ENCODE data around the gene MYBBP1A. TPM values are rescaled to one million over a fixed set of nuclear protein-coding genes. Genes with fewer than 3 reads are reported as not detected.

Gene MYBBP1A
- total RNA-seq, 1 experiment from 2014 or later = 174 TPM

DNA sequence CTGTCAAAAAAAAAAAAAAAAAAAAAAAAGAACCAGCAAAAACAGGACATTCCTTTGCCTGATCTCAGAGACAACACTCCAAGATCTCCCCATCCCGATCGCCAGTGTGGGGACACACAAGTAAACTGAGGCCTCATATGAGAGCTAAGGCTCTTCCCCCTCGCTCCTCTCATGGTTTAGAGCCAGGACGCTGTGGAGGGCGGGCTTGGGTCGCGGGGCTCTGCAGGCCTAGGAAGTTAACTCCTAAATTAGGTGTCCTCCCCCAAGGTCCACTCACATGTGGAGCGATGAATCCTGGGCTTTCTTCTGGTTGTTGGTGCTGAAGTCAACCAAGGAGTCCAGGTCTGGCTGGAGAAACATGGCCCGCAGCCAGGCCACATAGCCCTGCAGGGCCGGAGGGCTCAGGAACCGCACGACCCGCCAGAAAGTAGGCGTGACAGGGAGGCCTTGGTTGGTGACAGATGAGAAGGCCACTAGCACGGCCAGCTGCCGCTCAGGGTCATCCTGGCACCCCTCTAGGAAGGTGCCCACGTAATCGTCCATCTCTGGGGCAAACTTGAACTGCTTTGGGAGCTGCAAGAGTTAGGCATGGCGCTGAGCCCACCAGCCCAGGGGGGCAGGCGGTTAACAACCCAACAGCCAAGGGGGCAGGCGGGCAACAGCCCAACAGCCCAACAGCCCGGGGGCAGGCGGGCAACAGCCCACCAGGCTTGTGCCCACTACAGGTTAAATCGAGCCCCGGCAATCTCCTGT lies 5.2 kb downstream of the MYBBP1A start:
- DNase-seq (ENCODE audit: low read depth) = no peak

DNA sequence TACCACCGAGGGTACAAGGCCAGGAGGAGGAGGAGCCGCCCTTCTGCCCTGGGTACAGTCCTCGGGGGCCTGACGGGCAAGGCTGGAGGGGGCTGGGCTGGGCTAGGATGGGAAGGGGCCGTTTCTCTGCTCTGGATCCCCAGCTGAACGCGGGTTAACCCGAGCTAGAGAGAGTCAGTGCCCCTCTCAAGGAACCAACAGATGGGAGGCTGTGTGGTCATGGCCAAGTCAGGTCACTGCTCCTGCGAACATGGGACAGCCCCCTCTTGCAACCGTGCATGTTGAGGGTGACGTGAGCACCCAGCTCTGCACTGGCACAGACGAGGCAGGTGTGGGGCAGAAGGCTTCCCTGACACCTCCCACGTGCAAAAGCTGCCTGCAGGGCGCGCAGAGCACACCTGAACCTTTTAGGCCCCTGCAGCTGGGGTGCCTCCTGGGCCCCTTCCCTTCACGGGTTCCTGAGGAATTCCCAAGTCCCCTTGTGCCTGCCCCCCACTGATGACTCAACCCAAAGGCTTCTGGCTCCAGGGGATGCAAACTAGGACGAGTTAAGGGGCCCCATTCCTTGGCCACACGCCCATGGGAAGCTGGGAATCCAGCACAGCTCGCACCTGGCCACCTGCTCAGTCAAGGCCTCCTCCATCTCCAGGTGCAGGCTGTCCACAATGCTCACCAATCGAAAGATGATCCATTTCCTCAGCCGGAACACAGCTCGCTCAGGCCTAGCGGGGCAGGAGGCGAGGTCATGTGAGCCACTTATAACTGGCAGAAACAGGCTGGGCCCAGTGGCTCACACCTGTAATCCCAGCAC lies 6.3 kb downstream of the MYBBP1A start:
- peak; percentile 43 for DNase-seq (ENCODE audit: low read depth)

DNA sequence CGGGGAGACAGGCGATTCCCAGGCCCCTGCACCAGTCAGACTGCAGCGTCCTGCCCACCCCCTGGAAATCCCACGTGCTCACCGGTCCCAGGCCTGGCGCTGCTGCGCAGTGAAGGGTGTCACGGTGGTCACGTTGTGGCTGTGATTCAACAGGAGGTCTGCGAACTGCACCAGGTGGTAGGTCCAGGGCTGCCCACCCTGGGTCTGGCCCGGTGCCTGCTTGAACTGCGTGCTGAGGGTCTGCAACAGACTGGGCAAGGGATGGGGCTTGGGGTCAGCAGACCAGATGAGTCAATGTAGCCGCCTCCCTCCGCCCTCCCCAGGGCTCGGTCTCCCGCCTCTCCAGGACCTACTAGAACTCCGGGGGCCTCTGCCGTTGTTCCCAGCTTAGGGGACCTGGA lies 7.1 kb downstream of the MYBBP1A start:
- no peak for DNase-seq (ENCODE audit: low read depth)

DNA sequence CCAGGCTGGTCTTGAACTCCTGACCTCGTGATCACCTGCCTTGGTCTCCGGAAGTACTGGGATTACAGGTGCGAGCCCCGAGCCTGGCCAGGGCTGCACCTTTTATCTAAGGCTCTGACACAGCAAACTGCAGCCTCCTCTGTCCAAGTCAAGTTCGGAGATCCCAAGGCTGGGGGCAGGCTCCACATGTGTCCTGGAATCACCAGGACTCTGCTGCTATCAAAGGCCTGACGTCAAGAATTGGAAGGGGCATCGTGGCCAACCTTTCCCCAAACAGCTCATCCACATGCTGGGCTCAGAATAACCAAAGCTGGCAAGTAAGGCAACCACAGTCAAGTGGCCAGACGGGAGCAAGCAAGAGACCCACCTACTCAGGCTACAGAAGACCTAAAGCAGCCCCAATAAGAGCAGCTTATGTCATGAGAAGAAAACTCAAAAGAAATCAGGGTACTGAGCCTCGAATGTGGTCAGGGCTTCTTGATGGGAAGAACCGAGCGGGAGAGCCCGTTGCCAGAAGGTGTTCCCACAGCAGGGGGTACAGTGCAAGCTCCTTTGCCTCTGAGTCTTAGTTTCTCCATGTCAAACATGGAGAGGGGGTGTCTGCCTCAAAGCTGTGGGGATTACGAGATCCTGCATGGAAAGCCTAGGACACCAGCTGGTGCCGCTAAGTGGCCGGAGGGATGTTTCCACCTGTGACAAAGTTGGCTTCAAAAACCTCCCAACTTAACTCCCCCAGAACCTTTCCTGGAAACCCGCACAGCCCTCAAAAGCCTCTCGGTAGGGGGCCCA lies 7.9 kb downstream of the MYBBP1A start:
- DNase-seq (ENCODE audit: low read depth) = no peak

DNA sequence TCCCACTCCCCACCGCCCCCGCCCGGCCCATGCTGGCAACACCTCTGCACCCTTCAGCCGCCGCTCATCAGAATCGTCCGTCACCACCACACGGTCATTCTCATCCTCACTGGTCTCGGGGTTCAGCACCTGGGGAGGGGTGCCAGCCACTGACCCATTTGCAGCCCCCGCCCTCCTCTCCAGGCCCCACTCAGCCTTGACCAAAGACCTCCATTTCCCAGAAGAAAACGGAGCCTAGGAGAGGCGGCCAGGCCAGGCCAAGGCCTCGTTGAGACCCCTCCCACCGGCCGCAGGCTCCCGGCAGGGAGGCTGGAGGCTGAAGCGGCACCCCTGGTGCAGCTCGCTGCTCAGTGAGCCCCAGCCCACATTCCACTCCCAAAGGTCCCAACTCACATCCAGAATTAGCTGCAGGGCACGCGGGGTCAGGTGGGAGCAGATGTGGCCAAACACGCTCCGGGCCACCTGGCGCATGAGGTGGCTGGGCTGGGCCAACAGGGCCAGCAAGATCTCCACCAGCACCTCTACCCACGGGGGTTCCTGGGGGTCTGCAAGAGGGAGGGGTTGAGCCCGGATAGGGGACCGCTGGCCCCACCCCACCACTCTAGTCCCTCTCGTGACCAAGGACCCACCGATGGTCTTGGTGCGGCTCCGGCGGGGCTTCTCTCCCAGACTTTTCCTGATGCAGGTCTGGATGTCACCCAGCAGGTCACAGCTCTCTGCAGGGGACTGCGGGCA lies 9.8 kb downstream of the MYBBP1A start:
- DNase-seq (ENCODE audit: low read depth) = no peak

DNA sequence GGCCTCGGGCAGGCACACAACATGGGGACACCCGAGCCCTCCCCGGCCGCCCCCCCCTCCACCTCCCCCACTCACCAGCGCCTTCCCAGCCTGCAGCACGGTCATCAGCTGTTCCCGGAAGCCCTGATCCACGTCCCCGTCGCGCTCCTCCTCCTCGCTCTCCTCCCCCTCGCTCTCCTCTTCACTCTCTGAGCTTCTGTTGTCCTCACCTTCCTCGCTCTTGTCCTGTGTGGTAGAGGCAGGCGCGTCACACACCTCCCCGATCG lies 10.3 kb downstream of the MYBBP1A start:
- DNase-seq (ENCODE audit: low read depth) = no peak

DNA sequence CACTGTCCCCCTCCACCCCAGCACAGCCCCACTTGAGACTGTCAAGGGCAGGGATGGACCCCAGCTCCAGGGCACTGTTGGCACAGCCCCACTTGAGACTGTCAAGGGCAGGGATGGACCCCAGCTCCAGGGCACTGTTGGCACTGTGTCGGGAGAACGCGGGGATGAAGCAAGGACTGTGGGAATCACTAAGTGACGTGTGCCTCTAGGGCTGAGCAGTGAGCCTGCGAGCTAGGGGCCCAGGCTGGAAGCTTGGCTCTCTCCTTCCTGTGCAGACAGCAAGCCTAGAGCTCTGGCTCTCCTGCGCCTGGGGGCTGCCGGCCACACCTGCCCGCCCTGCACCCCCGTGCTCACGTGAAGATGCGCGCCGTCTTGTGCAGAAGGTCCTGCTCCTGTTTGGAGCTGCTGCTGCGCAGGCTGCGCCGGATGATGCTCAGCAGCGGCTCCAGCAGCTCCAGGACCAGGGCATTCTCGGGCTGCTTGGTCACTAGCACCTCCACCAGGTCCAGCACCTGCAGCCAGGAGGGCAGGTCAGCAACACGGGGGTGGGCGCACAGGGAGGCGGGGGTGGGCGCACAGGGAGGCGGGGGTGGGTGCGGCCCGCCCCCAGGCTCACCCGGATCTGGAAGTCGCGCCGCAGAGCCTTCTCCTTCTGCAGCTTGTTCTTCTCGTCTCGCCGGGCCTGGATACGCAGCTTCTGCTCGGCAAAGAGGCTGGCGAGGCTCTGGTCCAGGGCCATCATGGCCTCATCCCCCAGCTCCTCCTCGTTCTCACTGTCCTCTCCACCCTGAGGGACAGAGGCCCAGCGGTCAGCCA lies 10.8 kb downstream of the MYBBP1A start:
- DNase-seq (ENCODE audit: low read depth) = no peak

DNA sequence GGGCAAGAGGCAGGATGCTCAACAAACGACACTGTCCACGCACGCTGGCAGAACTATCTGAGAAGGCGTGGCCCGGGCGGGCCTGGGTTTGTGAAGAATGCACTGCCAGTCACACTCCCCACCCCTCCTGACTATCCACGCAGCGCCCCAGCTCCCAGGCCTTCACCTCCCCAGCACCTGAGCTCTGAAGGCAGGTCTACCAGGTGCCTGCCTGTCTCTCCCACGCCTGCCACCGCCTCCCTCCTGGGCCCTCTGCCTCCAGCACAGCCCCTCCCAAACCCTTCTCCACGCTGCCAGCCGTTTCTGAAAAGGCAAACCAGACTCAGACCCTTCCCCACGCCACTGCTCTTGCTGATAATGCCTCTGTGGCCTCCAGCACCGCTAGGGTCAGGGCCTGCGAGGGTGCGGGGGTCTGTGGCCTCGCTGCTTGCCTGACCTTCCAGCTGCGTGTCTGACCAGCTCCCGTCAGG lies 11.6 kb downstream of the MYBBP1A start:
- DNase-seq (ENCODE audit: low read depth) = no peak

DNA sequence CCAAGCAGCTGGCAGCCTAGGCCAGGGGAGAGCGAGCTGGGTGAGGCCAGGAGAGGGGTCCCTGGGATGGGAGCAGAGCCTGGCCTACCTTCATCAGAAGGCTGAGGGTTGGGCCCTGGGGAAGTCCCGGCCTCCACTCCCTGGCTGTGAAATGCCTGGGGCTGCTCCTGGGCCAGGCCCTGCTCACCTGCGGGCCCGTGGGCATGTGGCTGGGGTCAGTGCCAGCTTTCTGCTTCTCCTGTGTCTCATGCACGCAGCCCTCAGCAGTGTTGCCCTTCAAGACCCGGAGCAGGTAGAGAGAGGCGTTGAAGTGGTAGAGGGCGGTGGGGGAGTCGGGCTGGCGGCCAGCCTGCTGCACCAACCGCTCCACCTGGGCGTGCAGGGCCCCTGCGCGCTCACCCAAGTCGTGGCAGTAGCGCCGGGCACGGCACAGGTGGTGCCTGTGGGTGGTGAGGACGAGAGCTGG lies 12.4 kb downstream of the MYBBP1A start:
- no peak for DNase-seq (ENCODE audit: low read depth)

DNA sequence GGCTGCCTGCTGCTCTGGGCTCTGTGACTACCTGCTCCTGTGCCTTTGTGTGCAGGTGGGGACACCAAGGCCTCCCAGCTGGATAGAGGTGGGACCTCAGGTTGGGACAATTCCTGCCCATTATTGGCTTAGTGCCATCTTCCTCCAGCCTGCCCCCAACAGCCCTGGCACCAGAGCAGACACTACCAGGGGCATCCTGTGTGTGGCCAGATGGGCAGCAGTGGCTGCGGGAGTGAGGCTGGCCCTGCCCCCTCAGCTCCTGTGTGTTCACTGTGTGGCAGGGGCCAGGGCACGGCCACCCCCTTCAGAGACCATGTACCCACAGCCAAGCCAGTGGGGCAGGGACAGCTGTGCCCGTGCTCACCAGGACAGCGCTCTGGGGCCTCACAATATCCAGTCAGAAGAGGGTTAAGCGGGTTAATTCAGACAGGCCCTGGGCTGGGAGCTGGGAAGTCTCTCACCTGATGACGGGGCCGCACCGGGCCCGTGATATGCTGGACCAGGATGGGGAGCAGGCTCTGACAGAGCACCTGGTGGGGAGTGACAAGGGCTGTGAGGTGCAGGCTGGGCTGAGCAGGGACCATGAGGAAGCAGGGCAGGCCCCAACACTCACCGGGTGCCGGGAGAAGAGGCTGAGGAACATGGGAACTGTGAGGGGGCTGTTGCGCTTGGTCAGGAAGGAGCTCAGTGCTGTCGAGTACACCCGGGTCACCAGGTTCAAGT lies 13.0 kb downstream of the MYBBP1A start:
- no peak for DNase-seq (ENCODE audit: low read depth)

DNA sequence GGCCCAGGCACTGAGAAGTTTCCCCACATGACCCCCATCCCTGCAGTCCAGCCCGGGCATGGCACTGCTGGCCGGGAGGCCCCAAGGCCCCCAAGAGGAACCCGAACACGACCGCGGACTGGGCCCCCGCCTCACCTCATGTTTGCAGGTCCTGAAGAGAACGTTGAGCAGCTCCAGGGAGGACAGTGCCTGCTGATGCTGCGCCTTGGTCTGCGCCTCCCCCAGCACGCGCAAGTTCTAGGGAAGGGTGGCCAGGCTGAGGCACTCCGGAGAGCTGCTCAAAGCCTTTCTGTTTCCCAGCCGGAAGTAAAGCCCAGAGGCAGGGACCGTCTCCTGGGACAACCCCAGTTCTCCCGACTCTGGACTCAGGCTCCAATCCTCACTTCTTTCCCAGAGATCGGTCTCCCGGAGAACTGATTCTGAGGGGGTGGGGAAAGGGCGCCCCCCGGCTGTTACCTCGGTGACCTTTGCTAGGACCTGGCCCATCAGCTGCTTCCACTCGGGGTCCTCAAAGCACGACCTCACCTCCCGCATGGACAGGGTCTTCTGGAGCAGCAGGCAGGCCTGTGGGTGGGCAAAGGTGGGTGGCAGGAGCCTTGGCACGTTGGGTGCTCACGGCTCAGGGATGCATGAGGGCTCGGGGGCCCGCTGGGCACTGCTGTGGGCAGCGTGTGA lies 13.7 kb downstream of the MYBBP1A start:
- no peak for DNase-seq (ENCODE audit: low read depth)

DNA sequence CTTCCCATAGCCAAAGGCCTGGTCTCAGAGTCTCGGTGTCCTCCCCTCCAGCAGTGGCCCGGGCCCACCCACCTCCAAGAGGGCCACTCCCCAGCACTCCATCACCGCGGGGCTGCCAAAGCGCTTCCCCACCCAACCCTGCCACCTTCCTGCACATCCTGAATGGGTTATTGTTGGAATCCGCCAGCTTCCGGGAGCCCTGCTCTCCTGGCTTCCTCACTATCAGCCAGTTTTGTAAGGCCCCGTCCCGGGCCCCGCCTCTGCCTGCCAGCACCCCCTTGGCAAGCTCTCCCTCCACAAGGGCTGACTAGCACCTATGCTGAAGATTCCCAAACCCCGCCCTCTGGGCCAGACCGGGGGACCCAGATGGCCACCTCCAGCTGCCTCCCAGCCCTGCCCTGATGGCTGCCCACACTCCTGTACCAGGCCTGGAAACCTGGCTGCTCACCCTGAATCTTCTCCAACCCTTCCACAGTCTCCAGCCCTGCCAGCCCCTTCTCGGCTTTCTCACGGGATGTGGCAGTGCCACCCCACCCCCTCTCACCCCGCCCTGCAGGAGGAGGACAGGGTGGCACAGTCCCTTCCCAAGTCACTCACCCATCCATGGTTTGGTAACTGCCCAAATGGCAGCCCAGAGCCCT lies 14.4 kb downstream of the MYBBP1A start:
- DNase-seq (ENCODE audit: low read depth) = no peak

DNA sequence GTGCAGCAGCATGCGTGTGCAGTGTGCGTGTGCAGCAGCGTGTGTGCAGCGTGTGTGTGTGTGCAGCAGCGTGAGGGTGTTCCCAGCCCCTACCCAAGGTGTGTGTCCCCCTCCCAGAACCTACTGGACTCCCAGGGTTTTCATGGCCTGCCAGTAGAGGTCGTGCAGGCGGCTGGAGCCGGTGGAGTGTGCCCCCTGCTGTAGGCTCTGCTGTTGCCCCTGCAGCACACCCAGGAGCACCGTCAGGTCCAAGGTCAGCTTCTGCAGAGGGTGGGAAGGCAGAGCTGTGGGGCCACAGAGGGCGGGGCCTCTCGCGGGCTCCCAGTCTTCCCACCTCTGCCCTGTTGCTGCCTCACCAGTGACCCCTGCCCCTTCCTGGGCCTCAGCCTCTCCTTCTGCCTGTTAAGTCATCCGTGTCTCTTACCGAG lies 14.9 kb downstream of the MYBBP1A start:
- DNase-seq (ENCODE audit: low read depth) = no peak

DNA sequence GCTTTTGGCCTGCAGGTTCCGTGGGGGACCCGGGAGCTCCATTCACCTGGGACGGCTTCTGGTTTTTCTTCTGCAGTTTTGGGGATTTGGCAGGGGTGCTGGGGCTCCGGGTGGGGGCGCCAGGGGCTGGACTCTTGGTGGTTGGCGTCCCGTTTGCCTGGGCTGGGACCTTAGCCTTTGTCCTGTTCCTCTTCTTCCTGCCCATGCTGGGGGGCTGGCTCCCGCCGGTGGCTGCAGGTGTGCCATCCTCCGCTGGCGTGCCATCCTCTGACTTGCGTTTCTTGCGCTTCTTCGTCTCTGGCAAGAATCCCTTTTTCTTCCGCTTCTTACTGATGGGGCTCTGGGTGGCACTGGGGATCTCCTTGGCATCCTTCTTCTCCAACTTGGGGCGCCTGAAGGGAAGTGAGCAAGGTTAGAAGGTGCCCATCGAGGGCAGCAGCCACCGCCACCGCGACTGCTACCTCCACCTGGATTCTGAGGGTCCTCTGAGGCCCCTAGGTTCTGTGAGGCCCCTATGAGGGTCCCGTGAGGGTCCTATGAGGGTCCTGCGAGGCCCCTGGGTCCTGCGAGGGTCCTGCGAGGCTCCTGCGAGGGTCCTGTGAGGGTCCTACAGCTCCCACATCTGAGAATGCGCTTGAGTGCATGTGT lies 15.5 kb downstream of the MYBBP1A start:
- no peak for DNase-seq (ENCODE audit: low read depth)

DNA sequence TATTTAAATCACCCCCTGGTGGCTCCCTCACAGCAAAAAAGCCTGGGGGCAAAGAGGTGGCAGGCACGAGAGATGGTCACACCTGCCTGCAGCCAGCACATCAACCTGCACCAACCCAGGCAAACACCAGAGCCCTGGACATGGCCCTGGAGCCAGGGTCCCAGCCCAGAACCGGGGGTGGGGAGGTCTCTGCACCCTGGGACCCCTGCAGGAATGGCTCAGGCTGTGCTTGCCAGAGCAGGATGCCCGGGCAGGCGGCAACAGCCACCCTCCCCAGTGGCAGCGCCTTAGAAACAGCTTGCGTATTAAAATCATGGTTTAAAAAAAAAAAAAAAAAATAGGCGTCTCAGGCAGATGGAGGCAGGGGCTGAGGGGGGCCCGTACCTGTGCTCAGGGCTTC lies 16.2 kb downstream of the MYBBP1A start:
- DNase-seq (ENCODE audit: low read depth) = no peak

DNA sequence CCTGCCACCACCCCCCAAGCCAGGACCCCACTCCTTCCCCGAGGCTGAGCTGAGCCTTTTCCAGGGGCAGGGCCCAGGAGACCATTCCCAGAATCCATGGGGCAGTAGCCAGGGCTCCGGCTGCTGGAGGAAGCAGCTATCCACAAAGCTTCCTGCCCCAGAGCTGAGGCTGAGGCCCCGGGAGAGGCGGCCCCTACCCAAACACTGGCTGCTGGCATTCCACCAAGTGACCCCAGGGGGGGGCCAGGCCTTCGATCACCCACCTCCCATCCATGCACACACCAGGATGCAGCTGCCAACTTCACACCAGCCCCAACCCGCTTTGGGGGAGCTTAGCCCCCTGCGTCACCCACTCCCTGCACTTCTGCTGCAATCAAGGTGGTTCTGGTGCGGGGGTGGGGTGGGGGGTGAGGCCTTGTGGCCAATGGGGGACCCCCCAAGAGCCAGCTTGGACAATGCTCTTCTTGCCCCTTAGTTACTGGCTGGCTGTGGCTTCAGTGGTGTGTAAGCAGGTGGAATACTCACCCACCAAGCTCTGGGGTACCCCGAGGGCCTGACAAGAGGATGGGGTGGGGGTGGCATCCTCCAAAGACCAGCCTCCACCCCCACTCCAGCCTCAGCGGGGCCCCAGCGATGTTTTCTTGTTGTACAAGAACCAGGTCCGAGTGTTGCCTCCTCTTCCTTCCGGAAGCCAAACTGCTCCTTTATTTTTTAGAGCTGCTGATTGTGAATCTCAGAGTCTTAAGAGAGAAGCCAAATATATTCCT lies 16.8 kb downstream of the MYBBP1A start:
- DNase-seq (ENCODE audit: low read depth) = no peak

DNA sequence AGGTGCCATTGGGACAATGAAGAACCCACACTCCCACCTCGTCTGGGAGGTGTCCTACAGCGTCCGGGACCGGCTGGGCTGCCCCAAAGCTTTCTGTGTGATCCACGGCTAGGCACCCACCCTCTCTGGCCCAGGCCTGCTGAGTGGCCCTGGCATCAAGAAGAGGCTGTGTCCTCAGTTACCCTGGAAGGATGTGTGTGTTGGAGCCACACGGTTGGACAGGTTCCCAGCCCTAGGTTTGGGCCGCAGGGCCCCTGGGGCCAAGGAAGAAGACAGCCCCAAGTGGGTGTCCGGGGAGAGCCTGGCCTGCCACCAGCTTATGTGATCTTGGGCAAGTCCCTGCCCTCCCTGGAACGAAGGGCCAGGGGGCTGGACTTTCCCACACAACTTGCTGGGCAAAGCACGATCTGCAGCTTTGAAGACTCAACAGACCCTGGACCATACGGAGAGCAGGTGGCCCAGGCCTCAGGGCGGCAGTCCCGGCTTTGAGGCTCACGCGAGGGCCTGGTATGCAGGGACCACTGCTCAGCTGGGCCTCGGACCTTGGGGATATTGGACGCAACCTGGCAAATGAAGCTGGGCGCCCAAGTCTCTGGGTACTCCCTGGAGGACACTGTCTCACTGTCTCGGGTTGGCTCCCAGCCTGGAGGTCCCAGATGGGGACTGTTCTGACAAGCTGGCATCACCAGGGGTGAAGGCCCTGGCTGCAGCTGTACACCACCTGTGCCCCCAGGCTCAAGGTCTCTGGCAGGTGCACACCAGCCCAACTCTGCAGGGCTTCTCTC lies 17.5 kb downstream of the MYBBP1A start:
- DNase-seq (ENCODE audit: low read depth) = no peak

Measured in Daoy (cell line).